ENCODE measurements around the gene SLC4A5. TPM values are rescaled to one million over a fixed set of nuclear protein-coding genes. Genes with fewer than 3 reads are reported as not detected.

The SLC4A5 gene
- total RNA-seq, 1 donor from 2014 or later, result under 0.01 TPM

DNA sequence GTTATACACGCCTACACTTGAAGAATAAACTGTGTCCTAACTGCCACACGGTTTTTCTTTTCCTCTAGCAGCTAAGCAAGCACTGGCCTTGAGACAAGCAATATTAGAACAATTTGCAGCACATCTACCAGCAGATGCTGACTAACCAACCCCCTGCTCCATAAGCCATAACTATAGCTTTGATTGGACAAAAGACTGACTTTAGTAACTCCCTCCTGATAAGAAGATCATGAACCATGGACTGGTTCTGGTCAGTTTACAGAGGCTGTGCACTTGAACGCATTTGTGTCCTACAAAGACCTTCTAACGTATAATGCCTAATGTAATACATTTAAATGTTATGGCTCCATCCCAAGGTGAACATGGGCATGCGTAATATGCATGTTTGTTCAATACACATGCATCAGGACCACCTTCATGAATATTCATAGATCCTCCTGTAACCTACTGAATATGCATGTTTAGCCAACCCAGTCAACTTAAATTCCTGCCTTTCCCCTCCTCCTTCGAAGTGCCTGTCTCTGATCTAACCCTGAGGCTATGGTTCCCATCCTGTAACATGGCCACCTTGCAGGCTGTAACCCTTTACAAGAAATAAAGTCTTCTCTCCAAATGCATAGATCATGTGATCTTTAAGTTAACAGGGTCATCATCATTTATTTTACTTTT lies 26.5 kb downstream of the SLC4A5 start:
- DNase-seq (ENCODE audit: low read depth in 2 of 2), result no peak

DNA sequence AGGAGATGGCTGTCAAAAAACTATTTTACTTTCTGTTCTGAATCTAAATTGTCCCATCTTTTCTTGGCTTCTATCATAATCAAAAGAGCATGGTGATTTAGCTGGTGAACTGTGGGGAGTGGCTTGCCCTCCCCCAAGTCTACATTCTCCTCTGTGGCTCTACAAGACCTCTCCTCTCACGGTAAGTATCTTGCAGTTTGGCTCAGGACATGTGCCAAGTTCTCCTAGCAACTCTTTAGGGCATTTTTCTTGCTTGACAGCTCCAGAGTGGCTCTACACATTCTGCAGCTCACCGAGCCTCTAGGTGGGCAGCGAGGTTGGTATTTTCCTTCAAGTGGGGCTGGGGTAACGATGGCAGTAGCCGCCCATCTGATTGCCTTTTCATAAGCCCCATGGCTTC lies 29.1 kb downstream of the SLC4A5 start:
- no peak for DNase-seq (ENCODE audit: low read depth in 2 of 2)

DNA sequence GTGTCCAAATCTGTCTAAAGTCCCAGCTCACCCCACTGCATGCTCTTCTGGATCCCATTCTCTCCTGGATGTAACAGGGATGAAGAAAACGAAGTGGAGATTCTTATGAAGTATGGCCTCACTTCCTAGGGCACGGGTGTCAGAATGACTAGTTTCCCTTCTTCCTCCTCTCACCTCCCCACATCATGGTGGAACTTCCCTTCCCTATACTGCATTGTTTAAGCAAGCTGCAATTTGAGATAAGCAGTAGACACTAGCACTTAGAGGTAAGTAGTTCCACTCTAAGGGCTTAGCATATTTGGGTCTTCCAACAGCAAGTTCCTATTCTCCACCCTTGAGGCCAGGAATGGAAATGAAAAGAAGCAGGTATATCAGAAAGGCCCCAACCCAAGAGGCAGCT lies 29.7 kb downstream of the SLC4A5 start:
- no peak for DNase-seq (ENCODE audit: low read depth in 2 of 2)

DNA sequence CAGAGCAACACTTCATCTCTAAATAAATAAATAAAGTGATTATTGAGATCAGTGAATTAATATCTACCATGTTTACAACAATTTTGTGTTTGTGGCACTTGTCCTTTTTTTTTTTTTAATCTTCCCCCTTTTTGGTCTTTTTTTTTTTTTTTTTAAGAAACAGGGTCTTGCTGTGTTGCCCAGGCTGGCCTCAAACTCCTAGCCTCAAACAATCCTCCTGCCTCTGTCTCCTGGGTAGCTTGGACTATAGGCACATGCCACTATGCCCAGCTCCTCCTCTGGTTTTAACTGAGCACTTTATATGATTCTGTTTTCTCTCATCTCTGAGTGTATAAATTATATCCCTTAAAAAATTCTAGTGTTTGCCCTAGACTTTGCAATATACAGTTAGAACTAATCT lies 30.3 kb downstream of the SLC4A5 start:
- DNase-seq (ENCODE audit: low read depth in 2 of 2), result no peak

DNA sequence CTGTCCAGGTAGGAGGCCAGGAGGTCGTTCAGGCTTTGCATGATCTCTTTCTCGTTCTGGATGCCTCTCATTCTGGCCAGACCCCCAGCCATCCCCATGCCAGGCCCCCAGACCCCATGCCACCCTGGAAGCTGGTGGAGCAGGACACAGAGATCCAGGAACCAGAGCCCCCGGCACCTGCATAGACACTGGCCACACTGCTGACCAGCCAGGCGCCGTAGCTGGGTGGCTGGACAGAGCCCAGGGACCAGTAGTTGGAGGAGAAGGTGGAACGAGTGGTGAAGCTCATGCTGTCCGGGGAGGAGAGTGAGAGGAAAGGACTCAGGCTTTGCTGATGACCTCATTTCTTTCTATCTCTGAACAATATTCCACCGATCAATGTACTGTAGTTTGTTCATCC lies 35.5 kb downstream of the SLC4A5 start:
- no peak for DNase-seq (ENCODE audit: low read depth in 2 of 2)

DNA sequence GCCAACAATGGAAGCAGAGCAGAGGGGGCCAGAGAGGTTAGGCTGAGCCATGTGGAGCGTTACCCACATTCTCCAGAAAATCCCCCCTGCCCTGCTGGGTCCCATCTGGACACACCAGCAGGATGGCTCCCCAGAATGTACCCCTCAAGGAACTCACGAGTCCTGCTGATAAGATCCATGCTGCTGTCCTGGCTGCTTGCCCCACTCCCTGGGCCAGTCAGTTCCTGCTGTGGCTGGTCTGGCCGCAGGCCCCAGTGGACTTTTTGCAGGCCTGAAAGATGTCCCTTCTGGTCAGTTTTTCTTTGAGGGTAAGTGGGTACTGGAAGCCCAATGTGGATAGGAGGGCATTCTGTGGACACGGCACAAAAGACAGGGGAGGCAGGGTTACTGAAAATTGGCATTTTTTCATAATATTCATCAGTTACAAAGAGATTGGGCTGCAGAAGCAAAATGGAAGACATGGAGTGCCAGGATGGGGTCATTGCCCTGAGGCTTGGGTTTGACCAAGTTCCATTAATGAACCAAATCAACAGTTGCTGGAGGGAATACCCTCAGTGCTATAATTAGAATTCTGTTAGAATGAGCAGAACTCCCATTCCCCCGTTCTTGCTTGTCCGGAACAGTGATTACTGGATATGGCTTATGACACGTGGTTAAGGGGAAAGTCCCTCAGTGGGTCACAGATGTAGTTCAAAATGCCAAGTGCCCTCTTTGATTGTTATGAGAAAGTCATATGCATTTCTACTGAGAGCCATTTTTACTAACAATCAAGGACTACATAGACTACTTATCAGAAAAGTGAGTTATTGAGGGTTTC lies 38.7 kb downstream of the SLC4A5 start:
- DNase-seq (ENCODE audit: low read depth in 2 of 2), result no peak

DNA sequence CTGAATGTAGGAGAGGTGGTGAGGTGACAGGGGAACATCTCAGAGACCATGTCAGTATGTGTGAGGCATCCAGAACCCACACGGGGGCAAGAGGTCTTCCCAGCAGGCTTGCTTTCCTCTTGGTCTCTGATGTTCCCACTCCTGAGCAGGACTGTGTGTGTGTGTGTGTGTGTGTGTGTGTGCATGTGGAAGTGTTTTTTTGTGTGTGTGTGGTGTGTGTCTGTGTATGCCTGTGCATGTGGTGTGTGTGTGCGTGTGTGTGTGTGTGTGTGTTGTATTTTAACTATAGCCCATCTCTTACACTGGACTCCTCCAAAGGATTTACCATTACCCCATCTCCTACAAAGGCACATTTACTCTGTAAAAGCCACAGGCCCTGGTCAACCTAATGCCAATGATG lies 40.4 kb downstream of the SLC4A5 start:
- DNase-seq (ENCODE audit: low read depth in 2 of 2), result no peak

DNA sequence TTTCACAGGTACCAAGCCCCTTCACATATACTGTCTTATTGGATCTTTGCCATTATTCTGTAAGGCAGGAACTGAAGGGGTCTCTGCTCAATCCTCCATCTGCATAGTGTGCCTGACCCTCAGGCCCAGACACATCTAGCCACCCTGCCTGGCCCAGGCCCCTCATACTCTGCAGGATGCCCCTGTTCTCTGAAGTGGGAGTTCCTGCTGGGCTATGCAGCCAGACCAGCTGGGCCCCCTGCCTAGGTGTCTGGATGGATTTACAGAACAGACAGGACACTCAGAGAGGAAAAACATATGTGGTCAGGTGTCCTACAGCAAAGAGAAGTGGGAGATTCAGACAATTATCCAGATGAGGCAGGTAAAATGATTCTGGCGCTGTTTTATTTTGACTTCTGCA lies 42.0 kb downstream of the SLC4A5 start:
- DNase-seq (ENCODE audit: low read depth in 2 of 2), result no peak

DNA sequence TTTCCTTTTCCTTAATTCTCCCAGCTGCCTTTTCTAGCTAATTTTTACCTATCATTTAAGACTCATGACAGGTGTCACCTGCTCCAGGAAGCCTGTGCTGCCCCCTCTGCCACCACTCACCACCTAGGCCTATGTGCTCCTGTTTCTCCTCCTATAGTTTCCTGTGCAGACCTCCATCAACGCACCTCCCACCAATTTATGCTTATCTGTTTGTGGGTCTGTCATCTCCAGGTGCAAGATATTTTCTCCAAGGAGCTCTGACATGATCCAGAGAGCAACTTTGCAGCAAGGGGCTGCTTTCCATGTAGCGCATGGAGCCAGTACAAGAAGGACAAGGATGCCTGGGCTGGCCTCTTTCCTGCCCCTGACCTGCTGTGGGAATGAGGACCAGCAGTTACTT lies 42.7 kb downstream of the SLC4A5 start:
- DNase-seq (ENCODE audit: low read depth in 2 of 2), result no peak

DNA sequence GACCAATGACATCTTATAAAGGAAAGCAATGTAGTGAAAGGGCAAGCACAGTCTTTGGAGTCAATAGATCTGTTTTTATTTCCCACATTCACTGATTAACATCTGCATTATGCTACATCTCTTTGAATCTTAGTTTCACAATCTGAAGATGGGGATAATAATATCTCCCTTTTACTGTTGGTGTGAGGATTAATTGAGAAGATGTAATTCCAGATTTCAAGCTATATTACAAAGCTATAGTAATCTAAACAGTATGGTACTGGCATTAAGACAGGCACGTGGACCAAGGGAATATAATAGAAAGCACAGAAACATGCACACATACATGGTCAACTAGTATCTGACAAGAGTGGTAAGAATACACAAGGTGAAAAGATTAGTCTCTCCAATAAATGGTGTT lies 45.3 kb downstream of the SLC4A5 start:
- no peak for DNase-seq (ENCODE audit: low read depth in 2 of 2)

DNA sequence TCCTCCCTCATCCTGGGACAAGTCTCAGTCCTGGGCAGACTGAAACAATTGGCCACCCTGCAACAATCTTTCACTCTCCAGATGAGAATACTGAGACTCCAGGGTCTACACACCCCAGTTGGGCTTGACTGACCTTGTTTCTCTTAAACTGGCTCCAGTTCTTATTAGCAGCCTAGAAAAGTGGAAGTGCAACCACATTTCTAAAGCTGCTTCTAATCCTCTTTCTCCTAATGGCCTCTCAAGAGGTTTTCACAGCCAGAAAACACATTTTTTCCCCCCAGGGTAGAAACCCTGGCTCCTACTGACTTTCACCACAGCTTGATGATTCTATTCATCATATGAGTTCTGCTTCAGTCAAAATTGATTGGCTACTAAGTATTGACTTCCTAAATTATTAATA lies 45.8 kb downstream of the SLC4A5 start:
- no peak for DNase-seq (ENCODE audit: low read depth in 2 of 2)

DNA sequence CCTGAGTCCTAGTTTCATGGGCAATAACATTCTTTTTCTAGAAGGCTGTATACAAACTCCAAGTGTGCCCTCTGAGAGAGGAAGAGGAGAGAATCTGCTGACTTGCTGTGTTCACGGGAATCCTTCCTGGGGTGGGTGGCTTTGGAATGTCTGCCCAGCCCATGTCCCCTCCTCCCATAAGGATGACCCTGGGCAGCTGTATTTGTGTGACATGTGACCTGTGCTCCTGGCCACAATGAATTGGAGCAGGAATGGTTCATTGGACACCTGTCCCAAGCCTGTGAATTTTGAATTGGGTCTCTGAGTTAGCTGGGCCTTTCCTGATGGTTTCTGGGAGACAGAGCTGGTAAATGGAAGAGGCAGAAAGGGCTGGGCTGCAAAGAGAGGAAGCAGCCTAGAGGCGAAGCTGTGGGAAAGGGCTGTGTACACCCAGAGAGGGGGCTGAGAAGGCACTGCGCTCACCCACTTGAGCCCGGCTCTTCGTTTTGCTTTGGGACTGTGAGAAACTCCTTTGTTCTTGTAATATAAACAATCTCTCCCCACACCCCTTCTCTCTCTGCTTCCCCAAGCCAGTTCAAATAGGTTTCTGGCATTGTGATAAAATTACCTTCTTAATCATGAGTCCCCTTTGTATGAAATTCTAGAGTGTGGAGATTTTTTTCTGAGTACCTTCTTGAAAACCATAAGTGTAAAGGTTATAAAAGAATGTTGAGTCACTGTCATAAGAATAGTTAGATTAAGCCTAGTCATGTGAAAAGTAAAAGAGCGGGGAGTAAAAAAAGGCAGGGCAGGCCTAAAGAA lies 49.8 kb downstream of the SLC4A5 start:
- no peak for DNase-seq (ENCODE audit: low read depth in 2 of 2)

DNA sequence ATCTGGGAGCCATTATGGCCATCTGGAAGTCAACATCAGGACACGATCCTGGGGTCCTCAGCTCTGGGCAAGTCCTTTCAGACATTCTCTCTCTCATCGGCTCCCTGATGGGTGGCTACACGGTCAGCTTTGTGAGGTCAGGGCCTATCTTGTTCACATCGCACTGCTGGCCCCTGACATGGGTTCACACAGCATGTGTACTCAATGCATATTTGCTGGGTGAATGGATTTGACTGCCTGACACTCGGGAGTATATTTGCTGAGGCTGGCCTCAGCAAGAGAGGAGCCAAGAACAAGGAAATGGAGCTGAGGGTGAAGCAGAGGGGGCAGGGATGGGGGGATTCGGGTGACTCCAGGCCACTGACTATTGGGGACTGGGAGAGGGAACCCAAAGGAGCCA lies 50.5 kb downstream of the SLC4A5 start:
- DNase-seq (ENCODE audit: low read depth in 2 of 2), result no peak

DNA sequence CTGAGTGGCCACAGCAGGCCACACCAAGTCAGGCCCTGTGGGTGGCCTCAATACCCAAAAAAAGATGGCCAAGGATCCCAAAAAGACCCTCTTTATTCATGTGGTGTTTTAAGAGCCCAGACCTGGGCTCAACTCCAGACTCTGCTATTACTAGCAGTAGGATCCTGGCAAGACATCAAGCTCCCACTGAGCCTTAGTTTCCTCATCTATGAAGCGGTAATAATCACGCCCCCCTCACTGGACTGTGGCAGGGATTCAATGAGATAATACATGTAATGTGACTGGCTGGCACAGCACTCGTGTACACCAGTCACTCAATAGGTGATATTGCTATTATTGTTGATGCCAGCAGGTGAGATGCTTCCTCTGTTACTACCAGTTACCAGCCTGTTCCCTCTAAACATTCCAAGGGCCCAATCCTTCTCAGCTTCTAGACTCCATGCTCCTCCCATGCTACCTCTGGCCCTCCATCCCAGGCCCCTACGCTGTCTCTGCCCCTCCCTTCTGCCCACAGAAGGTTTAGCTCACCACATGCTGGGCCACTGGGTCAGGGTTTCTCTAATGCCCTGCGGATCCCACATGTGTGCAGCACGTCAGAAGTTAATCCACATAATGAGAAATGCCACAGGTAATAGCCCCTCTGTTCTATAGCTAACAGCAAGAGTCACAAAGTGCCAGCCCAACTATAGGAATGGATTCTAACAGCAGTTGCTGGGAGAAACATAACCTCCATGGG lies 51.2 kb downstream of the SLC4A5 start:
- DNase-seq (ENCODE audit: low read depth in 2 of 2), result no peak

DNA sequence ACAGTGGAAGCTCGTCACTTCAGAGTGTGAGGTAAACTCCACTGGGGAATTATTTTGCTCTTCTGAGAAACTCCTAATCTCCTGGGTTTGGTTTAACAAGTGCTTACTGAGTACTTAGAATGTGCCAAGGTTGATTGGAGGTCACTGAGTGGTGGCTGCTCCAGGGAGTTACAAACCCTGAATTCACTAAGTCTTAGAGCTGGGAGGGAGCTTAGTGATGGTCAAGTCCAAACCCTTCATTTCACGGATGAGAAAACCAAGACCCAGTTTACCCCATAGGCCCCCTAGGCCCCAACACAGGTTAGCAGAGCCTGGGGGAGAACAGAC lies 52.0 kb downstream of the SLC4A5 start:
- no peak for DNase-seq (ENCODE audit: low read depth in 2 of 2)

DNA sequence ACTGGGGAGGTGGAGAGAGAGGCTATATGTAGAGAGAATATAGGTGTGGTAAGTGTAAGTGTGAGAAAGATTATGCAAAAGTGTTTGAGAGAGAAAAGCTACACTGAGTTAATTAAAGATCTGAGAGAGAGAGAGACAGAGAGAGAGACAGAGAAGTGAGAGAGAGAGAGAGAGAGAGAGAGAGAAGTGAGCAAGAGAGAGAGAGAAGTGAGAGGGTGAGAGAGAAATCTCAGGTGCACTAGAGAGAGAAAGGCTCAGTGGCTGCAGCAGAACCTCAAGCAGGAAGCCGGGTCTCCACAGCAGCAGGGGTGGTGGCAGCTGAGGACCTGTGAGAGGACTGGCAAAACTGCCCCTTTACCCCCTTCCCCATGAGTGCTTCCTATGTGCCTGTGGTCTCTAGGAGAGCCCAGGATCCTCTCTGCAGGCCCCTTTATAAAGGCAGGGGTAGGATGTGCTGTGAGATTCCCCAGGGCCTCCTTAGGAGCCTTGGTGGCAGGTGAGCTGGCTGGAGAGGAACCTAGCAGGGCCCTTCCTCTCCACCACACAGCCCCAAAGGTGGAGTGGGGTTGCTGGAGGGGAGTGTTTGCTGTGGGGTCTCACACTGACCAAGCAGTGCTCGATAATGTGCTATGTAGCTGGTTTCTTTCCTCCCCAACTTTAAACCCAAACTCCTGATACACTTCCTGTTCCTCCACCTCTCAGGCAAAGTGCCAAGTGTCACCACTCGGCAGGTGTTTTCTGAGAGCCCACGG lies 52.6 kb downstream of the SLC4A5 start:
- no peak for DNase-seq (ENCODE audit: low read depth in 2 of 2)

DNA sequence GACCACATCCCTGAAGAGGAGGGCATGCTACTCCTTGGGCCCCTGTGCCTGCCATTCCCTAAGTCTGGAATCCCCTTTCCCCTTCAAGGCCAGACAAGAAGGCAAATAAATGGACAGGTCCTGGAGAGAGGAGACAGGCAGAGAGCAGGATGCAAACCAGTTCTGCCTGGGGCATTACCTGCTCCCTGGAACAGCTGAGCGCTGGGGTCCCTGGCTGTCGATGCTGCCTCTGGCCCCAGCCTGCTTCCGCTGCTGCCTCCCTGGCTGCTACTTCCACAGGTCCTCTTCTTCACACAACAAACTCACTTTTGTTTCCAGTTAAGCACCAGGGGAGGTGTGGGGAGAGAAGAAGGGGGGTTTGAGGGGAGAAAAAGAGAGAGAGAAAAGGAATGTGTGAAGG lies 53.1 kb downstream of the SLC4A5 start:
- DNase-seq (ENCODE audit: low read depth in 2 of 2), result no peak

DNA sequence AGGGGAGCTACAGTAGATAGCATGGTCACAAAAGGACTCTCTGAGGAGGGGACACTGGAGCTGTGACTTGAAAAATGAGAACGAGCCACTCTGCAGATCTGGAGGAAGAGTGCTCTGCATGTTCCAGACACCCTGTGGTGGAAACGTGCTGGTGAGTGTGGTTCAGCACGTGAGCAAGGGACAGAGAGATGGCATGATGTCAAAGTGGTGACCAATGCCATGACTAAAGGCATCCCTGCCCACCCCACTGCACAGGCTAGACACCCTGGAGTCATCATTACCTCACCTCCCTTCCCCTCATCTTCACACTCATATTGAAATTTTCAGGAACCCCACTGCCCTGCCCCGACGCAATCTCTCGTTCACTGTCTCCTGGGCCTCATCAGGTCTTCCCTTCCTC lies 56.5 kb downstream of the SLC4A5 start:
- no peak for DNase-seq (ENCODE audit: low read depth in 2 of 2)

DNA sequence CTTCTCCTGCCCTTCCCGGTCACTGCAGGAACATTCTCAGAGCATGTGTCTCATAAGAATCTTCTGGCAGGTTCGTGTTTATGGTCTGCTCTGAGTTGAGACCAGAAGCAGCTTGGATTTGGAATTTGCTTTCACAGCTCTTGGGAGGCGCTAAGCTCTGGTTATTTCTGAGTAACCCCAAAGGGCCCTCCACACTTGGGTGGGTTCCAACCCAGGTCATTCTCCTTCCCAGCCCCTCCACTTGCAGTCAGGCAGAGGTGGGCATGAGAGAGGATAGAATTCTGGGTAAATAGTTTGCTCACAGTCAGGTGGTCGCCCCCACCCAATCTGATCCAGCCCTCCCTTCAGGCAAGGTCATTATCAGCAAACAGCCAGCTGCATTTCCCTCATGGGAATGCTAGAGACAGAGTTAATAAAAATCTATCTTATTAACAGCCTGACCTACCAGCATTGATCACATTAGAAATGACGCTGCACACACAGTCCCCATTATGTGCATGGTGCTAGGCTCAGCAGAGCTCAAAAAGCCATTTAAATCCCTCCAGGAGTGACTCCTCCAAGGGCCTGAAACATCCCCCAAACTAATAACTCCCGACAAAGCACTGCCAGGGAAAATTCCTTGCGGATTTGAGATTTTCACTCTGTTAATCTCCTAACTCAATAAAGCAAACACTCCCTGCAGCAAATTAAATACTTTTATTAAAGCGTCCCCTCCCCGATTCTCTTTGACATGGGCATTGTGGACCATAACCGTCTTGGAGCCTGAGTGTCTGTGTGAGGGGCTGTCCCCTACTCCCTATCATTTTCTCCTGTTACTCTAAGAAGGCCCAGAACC lies 61.9 kb downstream of the SLC4A5 start:
- DNase-seq (ENCODE audit: low read depth in 2 of 2), result no peak

DNA sequence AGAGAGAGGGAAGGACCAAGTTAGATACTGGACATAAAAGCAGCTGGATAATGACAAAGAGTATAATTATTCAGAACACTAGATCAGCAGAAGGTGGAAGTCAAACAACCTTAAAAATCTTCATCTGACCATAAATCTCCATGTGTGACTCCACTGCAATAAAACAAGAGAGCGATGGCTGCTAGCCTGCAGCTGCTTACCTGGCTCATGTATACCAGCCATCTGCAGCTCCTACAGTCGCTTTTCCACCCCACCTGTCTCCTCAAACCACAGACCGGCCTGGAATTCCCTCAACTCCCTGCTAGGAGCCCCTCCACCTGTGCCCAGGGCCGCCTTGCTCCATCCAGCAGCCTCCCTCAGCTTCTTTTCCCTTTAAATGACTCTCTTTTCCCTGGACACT lies 64.5 kb downstream of the SLC4A5 start:
- DNase-seq (ENCODE audit: low read depth in 2 of 2), result no peak
